NT2/D1 (cell line): ENCODE measurements around the gene CTIF.

ENCODE experiments used
- YY1 ChIP-seq: IDR thresholded peaks from 2 replicates; pipeline ENCODE4 v1.6.1; 2011; ENCODE audit not compliant: insufficient read length, insufficient read depth
- ZNF274 ChIP-seq: IDR thresholded peaks from 2 replicates; pipeline ENCODE4 v1.6.1; 2011; ENCODE audit warnings: mild to moderate bottlenecking, low read depth, low read length

DNA sequence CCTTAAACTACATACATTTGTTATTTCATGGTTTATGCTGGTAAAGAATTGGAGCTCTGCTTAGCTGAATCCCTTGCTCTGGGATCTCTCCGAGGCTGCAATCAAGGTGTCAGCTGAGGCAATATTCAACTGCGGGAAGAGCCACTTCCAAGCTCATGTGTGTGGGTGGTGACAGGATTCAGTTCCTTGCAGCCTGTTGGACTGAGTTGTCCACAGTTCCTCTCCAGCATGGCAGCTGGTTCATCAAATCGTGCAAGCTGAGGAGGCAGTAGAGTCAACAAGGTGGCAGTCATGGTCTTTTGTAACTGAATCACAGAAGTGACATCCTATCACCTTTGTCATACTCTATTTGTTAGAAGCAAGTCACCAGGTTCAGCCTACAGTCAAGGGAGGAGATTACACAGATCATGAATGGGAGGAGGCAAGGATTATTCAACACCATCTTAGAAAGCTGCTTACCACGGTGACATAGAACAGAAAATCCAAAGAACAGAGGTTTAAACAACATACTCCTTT lies 56.9 kb downstream of the CTIF start:
- TF ChIP-seq YY1 (no peak), ZNF274 (no peak)
